HepG2 (cell line): ENCODE data around the gene OR2AT4. TPM values are rescaled to one million over a fixed set of nuclear protein-coding genes. Genes with fewer than 3 reads are reported as not detected.

Experiments used
- ELF3 ChIP-seq: IDR thresholded peaks from 2 replicates; pipeline ENCODE4 v1.6.1; 2016; ENCODE audit warnings: missing genetic modification reagents, missing compliant biosample characterization
- MBD4 ChIP-seq: IDR thresholded peaks from 2 replicates; pipeline ENCODE4 v1.6.1; 2012; ENCODE audit warnings: low read length, inconsistent platforms, borderline replicate concordance
- TEAD2 ChIP-seq: sonication (generic); formaldehyde crosslinking; IDR thresholded peaks from 2 replicates; pipeline ENCODE4 v1.9.0; 2021; ENCODE audit warnings: missing genetic modification reagents
- ZBTB7B ChIP-seq: sonication (generic); formaldehyde crosslinking; IDR thresholded peaks from 2 replicates; pipeline ENCODE4 v1.4.0; 2020; ENCODE audit warnings: missing genetic modification reagents
- ZNF20 ChIP-seq: sonication (generic); formaldehyde crosslinking; IDR thresholded peaks from 2 replicates; pipeline ENCODE4 v1.4.0; 2020; ENCODE audit warnings: mild to moderate bottlenecking, moderate library complexity, missing genetic modification reagents
- ZNF30 ChIP-seq: sonication (generic); formaldehyde crosslinking; IDR thresholded peaks from 2 replicates; pipeline ENCODE4 v1.5.0; 2020; ENCODE audit warnings: mild to moderate bottlenecking, missing genetic modification reagents
- ZNF570 ChIP-seq: sonication (generic); formaldehyde crosslinking; IDR thresholded peaks from 2 replicates; pipeline ENCODE4 v1.4.0; 2020; ENCODE audit warnings: mild to moderate bottlenecking, missing genetic modification reagents, borderline replicate concordance
- ZNF703 ChIP-seq: sonication (generic); formaldehyde crosslinking; IDR thresholded peaks from 2 replicates; pipeline ENCODE4 v1.5.1; 2020; ENCODE audit warnings: missing genetic modification reagents, mild to moderate bottlenecking, moderate library complexity, borderline replicate concordance
- polyA plus RNA-seq, 8 experiments: library from polyadenylated mRNA; depleted of rRNA in 3 of 8; stranded (reverse) in 7 of 8; unstranded in 1 of 8; fragments of >200 nt; fragmentation: Illumina TruSeq in 4 of 8; extraction: Trizol in 4 of 8; gene quantifications; 2 replicates each; pipeline versions ENCODE4 v1.2.1 to v1.2.3, GENCODE V29; 2011 to 2016; ENCODE audit warnings: low read depth in 4 of 8, missing spikeins in 1 of 8, mixed read lengths in 1 of 8; ENCODE audit not compliant: insufficient read depth in 1 of 8
- total RNA-seq, 5 experiments: library from RNA; depleted of rRNA; stranded (reverse); fragments of >200 nt; fragmentation: Illumina TruSeq; extraction: Trizol; gene quantifications; 2 replicates each; pipeline ENCODE4 v1.2.3, GENCODE V29; 2016; ENCODE audit warnings: low read depth in 1 of 5
- TF ChIP-seq, protein P1 (sequence below): sonication (generic); formaldehyde crosslinking; IDR thresholded peaks from 2 replicates; pipeline ENCODE4 v1.4.0; 2020; ENCODE audit warnings: missing genetic modification reagents, borderline replicate concordance
- TF ChIP-seq, protein P2 (sequence below): sonication (generic); formaldehyde crosslinking; IDR thresholded peaks from 2 replicates; pipeline ENCODE4 v1.4.0; 2020; ENCODE audit warnings: mild to moderate bottlenecking, missing genetic modification reagents
- TF ChIP-seq, protein P3 (sequence below): sonication (generic); formaldehyde crosslinking; IDR thresholded peaks from 2 replicates; pipeline ENCODE4 v1.5.0; 2020; ENCODE audit warnings: missing genetic modification reagents
- TF ChIP-seq, protein P4 (sequence below): sonication (generic); formaldehyde crosslinking; IDR thresholded peaks from 2 replicates; pipeline ENCODE4 v1.5.0; 2020; ENCODE audit warnings: mild to moderate bottlenecking, missing genetic modification reagents
- TF ChIP-seq, protein P5 (sequence below): sonication (generic); formaldehyde crosslinking; IDR thresholded peaks from 2 replicates; pipeline ENCODE4 v1.4.0; 2020; ENCODE audit warnings: mild to moderate bottlenecking, missing genetic modification reagents, borderline replicate concordance

Gene OR2AT4
- total and polyA plus RNA-seq, 2 of the 13 experiments (the other 11 are each of a cell fraction or from before 2014, with no cell fraction given) = not detected

DNA sequence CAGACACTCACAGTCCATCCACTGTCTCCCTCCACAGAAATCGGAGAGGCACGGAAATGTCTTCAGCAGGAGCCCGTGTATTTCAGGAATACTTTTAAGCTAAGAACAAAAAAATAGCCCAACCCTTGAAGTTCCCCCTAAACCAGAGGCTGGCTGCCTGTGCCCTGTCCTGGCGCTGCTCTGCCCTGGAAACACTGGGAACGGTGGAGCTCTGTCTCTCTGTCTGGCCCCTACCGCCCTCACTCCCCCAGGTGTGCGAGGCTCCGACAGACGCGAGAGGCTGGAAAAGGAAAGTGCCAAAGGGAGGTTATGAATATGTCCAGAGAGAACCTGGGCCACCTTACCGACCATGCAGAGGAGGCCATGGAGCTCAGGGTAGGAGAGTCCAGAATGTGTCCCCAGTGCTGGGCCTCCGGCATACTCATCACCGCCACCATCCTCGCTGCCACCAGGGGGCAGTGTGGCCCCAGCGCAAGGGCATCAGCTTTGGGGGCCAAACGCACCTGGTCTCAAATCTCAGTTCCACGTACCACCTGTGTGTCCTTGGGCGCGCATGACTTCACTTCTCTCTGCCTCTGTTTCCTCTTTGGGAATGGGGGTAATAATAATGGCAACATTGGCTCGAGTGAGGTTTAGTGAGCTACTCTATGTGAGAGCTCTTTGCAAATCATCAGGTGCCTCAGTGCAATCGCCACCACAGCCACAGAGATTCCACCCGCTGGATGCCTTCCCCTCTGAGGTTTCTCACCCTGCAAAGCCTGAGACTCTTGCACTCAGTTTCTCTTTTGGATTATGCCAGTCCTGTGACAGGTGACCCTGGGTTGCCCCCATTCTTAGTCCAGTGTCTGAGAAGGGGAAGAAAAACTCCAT is 43.8 kb upstream of the OR2AT4 start (continued):
- TF ChIP-seq, protein P1, sequence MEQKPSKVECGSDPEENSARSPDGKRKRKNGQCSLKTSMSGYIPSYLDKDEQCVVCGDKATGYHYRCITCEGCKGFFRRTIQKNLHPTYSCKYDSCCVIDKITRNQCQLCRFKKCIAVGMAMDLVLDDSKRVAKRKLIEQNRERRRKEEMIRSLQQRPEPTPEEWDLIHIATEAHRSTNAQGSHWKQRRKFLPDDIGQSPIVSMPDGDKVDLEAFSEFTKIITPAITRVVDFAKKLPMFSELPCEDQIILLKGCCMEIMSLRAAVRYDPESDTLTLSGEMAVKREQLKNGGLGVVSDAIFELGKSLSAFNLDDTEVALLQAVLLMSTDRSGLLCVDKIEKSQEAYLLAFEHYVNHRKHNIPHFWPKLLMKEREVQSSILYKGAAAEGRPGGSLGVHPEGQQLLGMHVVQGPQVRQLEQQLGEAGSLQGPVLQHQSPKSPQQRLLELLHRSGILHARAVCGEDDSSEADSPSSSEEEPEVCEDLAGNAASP (CRISPR knock-in tag) = no peak
- peak; percentile 49; the same call in 1 of the 2 replicates for TF ChIP-seq ZBTB7B (CRISPR knock-in tag)
- TF ChIP-seq ELF3 (CRISPR knock-in tag) = 0 out of 2 replicates have a peak, but pooled peaks have one; percentile 33
- TF ChIP-seq ZNF20 (CRISPR knock-in tag) = no peak
- no peak for TF ChIP-seq MBD4
- TF ChIP-seq ZNF30 (CRISPR knock-in tag) = no peak
- TF ChIP-seq ZNF570 = no peak
- TF ChIP-seq, protein P2, sequence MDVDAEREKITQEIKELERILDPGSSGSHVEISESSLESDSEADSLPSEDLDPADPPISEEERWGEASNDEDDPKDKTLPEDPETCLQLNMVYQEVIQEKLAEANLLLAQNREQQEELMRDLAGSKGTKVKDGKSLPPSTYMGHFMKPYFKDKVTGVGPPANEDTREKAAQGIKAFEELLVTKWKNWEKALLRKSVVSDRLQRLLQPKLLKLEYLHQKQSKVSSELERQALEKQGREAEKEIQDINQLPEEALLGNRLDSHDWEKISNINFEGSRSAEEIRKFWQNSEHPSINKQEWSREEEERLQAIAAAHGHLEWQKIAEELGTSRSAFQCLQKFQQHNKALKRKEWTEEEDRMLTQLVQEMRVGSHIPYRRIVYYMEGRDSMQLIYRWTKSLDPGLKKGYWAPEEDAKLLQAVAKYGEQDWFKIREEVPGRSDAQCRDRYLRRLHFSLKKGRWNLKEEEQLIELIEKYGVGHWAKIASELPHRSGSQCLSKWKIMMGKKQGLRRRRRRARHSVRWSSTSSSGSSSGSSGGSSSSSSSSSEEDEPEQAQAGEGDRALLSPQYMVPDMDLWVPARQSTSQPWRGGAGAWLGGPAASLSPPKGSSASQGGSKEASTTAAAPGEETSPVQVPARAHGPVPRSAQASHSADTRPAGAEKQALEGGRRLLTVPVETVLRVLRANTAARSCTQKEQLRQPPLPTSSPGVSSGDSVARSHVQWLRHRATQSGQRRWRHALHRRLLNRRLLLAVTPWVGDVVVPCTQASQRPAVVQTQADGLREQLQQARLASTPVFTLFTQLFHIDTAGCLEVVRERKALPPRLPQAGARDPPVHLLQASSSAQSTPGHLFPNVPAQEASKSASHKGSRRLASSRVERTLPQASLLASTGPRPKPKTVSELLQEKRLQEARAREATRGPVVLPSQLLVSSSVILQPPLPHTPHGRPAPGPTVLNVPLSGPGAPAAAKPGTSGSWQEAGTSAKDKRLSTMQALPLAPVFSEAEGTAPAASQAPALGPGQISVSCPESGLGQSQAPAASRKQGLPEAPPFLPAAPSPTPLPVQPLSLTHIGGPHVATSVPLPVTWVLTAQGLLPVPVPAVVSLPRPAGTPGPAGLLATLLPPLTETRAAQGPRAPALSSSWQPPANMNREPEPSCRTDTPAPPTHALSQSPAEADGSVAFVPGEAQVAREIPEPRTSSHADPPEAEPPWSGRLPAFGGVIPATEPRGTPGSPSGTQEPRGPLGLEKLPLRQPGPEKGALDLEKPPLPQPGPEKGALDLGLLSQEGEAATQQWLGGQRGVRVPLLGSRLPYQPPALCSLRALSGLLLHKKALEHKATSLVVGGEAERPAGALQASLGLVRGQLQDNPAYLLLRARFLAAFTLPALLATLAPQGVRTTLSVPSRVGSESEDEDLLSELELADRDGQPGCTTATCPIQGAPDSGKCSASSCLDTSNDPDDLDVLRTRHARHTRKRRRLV (CRISPR knock-in tag) = no peak
- no peak for TF ChIP-seq TEAD2 (CRISPR knock-in tag)
- TF ChIP-seq, protein P3, sequence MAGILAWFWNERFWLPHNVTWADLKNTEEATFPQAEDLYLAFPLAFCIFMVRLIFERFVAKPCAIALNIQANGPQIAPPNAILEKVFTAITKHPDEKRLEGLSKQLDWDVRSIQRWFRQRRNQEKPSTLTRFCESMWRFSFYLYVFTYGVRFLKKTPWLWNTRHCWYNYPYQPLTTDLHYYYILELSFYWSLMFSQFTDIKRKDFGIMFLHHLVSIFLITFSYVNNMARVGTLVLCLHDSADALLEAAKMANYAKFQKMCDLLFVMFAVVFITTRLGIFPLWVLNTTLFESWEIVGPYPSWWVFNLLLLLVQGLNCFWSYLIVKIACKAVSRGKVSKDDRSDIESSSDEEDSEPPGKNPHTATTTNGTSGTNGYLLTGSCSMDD (CRISPR knock-in tag) = no peak
- TF ChIP-seq, protein P4, sequence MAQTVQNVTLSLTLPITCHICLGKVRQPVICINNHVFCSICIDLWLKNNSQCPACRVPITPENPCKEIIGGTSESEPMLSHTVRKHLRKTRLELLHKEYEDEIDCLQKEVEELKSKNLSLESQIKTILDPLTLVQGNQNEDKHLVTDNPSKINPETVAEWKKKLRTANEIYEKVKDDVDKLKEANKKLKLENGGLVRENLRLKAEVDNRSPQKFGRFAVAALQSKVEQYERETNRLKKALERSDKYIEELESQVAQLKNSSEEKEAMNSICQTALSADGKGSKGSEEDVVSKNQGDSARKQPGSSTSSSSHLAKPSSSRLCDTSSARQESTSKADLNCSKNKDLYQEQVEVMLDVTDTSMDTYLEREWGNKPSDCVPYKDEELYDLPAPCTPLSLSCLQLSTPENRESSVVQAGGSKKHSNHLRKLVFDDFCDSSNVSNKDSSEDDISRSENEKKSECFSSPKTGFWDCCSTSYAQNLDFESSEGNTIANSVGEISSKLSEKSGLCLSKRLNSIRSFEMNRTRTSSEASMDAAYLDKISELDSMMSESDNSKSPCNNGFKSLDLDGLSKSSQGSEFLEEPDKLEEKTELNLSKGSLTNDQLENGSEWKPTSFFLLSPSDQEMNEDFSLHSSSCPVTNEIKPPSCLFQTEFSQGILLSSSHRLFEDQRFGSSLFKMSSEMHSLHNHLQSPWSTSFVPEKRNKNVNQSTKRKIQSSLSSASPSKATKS (CRISPR knock-in tag) = no peak
- TF ChIP-seq ZNF703 (CRISPR knock-in tag) = no peak
- TF ChIP-seq, protein P5, sequence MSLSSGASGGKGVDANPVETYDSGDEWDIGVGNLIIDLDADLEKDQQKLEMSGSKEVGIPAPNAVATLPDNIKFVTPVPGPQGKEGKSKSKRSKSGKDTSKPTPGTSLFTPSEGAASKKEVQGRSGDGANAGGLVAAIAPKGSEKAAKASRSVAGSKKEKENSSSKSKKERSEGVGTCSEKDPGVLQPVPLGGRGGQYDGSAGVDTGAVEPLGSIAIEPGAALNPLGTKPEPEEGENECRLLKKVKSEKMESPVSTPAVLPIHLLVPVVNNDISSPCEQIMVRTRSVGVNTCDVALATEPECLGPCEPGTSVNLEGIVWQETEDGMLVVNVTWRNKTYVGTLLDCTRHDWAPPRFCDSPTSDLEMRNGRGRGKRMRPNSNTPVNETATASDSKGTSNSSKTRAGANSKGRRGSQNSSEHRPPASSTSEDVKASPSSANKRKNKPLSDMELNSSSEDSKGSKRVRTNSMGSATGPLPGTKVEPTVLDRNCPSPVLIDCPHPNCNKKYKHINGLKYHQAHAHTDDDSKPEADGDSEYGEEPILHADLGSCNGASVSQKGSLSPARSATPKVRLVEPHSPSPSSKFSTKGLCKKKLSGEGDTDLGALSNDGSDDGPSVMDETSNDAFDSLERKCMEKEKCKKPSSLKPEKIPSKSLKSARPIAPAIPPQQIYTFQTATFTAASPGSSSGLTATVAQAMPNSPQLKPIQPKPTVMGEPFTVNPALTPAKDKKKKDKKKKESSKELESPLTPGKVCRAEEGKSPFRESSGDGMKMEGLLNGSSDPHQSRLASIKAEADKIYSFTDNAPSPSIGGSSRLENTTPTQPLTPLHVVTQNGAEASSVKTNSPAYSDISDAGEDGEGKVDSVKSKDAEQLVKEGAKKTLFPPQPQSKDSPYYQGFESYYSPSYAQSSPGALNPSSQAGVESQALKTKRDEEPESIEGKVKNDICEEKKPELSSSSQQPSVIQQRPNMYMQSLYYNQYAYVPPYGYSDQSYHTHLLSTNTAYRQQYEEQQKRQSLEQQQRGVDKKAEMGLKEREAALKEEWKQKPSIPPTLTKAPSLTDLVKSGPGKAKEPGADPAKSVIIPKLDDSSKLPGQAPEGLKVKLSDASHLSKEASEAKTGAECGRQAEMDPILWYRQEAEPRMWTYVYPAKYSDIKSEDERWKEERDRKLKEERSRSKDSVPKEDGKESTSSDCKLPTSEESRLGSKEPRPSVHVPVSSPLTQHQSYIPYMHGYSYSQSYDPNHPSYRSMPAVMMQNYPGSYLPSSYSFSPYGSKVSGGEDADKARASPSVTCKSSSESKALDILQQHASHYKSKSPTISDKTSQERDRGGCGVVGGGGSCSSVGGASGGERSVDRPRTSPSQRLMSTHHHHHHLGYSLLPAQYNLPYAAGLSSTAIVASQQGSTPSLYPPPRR (CRISPR knock-in tag) = no peak
